CD4-positive, alpha-beta T cell treated with Interleukin-10 for 1 hour (primary cell): ENCODE data around the gene APOBR.
"Not testable (repeated sequence)": the region's sequence is repeated elsewhere in the genome, so short reads cannot be mapped to it uniquely, and the experiment has no call there.

Source experiments
- DNase-seq: peaks from one replicate; pipeline ENCODE4 v3.0.0-alpha.2; 2020

The APOBR gene

DNA sequence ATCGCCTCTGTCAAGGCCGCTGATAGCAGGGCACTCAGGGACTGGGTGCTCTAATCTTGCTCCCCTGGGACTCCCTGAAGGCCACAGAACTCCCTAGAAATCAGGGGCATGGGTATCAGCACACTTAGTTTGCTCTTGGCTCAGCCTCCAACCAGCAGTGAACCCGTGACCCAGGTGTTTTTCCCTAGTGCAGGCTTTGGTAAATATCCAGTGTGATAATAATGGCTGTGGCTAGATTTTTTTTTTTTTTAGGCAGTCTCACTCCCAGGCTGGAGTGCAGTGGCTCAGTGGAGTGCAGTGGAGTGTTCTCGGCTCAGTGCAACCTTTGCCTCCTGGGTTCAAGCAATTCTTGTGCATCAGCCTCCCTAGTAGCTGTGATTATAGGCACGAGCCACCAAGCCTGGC, 34.0 kb downstream of the APOBR start:
- no peak for DNase-seq

DNA sequence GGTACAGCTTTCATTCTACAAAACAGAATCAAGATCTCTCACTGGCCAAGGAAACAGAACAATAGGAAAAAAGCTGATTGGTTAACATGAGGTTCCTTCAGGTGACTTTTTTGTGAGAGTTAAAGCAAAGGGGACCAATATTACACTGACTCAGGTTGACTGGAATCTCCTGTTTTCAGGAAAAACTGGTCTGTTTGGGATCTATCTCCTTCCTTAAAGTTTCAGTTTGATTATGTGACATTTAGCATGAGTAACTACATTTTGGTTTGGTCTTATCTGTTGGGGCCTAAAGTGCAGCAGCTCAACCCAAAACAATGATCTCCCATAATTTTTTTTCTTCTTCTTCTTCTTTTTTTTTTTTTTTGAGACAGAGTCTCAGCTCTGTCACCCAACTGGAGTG, 34.7 kb downstream of the APOBR start:
- no peak for DNase-seq

DNA sequence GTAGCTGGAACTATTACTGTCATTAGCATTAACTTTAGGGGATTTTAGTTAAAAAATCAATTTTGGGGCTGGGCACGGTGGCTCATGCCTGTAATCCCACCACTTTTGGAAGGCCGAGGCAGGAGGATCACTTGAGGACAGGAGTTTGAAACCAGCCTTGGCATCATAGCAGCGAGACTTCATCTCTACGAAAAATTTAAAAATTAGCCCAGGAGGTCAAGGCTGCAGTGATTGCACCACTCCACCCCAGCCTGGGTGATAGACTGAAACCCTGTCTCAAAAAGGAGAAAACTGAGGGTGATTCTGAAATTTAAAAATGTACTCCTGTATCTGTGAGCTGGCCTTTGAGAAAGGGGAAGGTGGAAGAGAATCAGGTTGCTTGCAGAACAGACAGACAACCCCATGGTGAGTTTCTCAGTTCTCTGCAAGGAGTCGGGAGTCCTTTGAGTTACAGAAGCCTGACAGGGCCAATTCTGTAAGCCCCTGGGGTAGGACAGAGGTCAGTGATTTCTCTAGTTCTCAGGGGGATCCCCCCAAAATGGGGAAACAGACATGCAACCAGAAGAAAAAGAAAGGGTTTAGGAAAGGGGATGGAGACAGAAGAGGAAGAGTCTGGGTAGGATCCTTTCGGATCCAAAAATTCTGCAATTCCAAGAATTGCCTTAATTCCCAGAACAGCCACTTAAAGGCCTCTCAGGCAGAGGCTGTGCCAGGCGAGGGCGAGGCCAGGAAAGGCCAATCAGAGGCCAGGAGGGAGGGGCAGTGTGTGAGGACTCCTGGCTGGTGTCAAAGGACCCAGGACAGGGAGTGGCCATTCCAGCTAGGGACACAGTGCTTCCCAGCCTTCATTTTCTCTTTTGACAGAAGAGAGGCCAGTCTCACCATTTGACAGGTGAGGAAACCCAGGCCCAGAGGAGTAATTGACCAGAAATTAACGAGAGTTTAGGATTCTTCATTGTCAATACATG, 37.6 kb downstream of the APOBR start:
- no peak for DNase-seq

DNA sequence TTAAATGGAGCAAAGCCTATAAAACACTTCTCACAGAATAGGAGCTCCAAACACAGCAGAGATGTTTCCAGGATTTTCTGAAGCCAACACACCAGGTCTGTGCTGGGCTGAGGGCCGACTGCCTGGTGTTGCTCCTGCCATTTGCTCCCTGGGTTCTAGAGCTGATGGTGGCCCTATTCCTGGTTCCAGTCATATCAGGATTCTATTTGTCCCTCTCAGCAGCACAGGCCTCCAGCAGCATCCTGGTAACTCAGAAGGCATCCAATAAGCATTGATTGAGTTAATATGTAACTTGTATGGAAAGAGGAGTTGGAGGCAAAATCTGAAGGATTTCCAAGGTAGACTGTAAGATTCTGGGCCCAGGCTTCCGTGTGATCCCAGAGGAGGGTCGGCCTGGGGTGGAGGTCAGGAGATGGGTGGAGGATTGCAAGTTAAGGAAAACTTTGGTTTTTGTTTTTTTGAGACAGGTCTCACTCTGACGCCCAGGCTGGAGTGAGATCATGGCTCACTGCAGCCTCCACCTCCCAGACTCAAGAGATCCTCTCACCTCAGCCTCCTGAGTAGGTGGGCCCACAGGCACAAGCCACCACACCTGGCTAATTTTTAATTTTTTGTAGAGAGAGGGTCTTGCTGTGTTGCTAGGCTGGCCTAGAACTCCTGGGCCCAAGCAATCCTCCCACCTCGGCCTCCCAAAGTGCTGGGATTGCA, 38.7 kb downstream of the APOBR start:
- DNase-seq, result no peak

DNA sequence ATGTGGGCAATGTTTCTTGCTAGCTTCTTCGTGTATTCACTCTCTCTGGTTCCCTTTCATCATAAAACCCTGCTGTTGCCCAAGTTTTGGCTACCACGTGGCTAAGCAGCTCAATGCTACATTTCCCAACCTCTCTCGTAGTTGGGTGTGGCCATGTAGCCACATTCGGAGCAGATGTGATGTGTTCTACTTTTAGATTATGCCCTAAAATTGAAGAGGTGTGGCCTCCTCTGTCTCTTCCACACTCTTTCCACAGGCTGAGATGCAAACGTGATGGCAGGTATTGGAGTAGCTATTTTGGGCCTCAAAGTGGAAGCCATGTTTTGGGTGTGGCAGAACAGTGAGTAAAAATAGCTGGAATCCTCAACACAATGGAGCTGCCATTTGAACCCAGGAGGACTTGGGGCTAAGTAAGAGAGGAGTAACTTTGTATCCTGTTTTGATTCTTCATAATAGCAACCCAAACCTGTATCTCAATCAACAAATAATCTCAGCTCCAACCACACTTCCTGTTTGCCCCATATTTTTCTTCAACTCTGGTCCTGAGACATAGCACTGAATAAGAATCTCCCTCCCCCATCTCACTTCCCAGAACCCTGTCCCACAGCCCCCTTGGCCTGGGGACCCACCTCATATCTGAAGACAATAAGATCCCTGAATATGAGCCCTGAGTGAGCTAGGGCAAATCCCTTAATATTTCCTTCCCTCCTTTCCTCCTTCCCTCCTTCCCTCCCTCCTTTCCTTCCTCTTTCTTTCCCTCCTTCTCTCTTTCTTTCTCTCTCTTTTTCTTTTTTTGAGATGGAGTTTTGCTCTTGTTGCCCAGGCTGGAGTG, 40.3 kb downstream of the APOBR start:
- peak; percentile 43 for DNase-seq

DNA sequence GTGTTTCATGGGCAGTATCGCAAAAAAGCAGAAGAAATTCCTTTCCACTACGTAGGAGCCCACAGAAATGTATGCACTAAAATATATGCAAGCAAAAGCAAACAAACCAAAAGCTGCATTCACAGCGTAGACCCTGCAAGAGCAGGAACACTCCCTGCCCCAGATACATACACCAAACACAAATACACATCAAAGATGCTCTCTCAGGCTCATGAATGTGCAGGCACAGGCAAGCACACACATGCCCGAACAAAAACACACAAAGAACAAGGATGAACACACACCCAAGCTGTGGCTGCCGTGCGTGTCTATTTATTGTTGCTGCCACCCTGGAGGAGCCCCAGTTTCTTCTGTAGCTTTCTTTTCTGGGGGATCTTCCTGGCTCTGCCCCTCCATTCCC, 42.6 kb downstream of the APOBR start:
- DNase-seq, result no peak

DNA sequence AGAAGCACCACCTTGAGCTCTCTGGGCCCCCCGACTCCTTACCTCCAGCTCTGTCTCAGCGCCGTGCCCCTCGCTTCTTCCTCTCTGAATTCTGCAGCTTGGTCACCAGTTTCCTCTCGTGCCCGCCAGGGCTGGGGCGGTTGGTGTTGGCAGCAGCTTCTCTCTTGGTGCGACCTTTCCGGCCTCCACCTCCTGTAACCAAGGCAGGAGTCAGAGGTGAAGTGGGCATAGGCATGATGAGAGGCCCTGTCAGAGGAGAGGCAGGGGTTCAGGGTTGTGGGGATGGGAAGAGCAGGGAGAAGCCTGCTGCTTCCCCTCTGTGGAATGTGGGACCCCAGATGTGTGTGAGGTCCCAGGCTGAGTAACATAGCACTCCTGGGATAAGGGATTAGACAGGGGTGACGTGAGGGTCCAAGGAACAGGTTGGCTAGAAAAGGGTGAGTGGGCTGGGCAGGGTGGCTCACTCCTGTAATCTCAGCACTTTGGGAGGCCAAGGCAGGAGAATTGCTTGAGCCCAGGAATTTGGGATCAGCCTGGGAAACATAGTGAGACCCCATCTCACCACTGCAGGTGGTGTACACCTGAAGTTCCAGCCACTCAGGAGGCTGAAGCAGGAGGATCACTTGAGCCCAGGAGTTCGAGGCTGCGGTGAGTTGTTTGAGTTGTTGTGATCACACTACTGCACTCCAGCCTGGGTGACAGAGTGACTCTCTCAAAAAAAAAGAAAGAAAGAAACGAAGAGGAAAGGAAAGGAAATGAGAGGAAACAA, 43.7 kb downstream of the APOBR start:
- no peak for DNase-seq

DNA sequence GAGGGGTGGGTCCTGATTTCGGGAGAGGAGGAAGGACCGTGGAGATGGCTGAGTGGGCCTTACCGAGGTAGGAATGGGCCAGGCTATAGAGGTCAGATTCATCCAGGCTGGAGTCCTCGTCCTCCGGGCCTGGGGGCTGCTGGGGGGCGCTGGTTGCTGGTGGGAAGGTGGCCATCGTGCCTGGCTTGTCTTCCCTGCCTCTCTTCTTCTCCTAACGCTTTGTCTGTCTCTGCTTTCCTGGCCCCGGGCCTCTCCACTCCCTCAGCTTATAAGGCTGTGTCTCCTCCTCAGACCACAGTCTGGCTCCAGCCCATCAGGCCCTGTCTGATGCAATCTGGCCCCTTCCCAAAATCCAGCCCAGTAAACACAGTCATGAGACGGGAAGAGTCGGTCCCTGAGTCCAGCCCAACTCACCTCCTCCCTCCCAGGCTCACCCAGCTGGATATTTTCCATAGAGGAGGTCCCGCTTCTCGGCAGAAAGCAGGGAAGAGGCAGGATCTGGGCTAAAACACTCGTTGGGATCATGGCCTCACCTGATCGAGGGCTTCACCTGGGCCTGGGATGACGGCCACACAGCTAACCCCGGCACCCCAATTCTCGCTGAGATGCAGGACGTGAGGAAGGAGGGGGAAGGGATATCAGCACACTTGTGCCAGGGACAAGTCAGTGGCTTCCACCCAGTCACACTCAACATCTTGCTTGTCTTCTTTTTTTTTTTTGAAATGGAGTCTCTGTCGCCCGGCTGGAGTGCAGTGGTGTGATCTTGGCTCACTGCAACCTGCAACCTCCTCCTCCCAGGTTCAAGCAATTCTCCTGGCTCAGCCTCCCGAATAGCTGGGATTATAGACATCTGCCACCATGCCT, 44.5 kb downstream of the APOBR start, which contains the start of gene NUPR1:
Gene NUPR1 (minus strand): TSS at position 242 of the 864 bp plus-strand sequence. CDS start 67 bp downstream, at position 175.
- DNase-seq, result no peak

DNA sequence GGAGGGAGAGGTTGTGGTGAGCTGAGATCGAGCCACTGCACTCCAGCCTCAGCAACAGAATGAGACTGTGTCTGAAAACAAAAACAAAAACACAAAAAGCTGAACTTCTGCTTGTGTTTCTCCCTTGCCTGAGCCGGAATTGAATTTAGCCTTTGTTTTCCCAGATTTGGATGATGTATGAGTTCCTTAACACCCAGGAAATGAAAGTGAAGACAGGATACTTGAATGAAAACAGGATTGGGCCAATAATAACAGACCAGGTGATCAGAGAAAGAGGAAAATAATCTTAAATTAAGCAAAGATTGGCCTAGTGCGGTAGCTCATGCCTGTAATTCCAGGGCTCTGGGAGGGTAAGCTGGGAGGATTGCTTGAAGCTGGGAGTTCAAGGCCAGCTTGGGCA, 45.9 kb downstream of the APOBR start:
- DNase-seq, result no peak

DNA sequence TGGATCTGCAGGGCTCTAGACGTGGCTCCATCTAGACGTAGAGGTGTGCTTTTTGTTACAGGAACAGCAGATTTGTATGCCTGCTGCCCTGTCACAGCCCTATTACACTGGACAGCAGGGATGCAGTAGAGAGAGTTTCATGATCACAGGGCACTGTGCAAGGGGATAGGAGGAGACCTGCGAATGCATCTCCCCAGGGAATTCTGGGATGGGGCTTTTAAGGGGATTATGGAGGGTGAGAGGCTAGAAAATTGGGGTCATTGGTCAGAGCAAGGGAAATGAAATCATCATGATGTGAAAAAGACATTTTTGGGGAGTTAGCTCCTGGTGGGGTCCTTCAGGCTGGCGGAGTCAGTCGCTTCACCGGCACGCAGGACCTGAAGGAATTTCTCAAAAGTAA, 48.2 kb downstream of the APOBR start:
- no peak for DNase-seq

DNA sequence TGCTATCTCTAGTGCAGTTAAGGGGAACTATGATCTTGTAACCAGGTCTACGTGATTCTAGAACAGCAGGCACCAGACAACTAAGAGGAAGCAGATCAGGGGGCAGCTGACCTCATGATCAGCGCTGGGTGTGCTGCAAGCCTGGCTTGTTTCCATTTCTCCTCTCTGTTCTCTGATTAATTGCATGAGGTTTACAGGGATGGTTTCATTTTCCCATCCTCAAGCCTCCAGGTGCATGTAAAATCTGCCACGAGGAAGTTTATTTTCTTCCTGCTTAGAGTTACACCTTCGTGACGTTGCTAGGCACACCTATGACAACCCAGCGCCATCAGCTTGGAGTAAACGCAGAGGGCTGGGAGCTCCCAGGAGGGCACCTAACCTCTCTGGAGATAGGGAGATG, 48.6 kb downstream of the APOBR start:
- DNase-seq, result peak; percentile 14

DNA sequence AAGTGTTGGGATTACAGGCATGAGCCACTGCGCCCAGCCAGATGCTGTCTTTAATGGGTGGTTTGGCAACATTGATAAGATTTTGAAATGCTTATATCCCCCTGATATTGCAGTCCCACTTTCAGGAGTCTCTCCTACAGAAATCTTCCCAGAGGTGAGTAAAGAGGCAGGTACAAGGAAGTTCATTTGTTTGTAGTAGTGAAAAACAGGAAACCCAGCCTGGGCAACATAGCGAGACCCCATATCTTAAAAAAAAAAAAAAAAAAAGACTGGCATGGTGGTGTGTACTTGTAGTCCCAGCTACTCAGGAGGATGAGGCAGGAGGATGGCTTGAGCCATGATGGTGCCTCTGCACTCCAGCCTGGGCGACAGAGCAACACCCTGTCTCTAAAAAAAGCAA, 50.6 kb downstream of the APOBR start:
- DNase-seq, result no peak

DNA sequence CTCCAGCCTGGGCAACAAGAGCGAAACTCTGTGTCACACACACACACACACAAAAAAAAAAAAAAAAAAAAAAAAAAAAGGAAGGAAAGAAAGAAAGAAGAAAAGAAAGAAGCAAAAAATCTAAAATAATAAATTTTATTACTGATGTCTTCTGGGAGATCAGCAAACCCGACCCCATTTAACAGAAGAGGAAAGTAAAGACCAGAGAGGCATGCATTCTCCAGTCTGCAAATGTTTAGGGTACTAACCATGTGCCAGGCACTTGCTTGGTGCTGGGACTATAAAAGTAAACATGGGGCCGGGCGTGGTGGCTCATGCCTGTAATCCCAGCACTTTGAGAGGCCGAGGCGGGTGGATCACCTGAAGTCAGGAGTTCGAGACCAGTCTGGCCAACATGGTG, 51.5 kb downstream of the APOBR start:
- DNase-seq, result not testable (repeated sequence)

DNA sequence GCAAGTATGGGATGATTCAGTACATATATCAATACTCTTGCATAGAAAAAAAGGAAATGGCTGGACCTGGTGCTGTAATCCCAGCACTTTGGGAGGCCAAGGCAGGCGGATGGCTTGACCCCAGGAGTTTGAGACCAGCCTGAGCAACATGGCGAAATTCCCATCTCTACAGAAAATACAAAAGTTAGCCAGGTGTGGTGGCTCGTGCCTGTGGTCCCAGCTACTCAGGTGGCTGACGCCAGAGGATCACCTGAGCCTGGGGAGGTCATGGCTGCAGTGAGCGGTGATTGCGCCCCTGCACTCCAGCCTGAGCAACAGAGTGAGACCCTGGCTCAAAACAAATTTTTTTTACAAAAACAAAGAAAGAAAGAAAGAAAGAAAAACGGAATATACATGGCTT, 52.2 kb downstream of the APOBR start:
- no peak for DNase-seq

DNA sequence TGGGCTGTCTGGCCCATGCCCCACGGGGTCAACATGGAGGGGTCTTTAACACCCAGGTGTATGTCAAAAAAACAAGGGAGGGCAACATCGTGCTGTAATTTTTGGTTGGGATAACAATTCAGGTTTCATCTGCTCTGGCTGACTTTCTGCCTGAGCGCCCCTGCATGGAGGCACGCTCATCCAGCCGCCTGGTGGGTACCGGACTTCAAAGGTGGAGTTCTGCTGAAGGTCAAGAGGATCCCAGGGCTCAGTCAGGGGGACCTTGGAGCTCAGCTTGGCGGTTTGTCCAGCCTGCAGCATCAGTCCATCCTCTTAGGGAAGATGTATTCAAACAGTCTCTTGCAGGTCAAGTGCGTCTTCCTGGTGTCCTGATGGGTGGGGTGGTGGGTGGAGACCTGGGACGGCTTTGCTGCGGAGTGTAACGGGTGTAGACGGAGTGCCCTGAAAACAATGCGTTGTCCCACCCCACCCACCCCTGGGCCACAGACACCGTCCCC, 53.9 kb downstream of the APOBR start:
- DNase-seq, result no peak
